ENCODE measurements around the gene SPSB4. TPM values are rescaled to one million over a fixed set of nuclear protein-coding genes. Genes with fewer than 3 reads are reported as not detected.
A peak's percentile ranks its signal among the peaks of the same experiment; 100 is the strongest.

The SPSB4 gene
- total RNA-seq, 4 donors from 2014 or later, result 3.5 TPM; not detected in 3

DNA sequence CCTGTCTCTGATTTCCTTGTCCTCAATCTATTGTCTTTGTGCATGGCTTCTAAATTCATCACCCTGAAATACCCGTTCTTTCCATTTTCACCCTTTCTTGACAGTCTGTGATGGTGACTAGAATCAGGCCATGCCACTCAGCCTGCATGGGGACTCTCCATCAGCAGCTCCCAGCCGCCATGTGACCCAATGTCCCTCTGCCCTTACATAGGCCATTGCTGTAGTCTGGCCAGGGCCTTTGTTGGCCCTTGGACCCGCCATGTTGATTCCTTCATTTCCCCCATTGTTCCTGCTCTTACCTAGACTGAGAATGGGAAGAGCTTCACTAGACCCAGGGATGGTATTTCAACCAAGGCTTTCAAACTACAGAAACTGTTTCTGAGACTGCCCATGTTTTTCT, 45.8 kb downstream of the SPSB4 start:
- DNase-seq, result peak in 1 of 2 donors; percentile 3
- intact Hi-C loops (cut with DNase I; ENCODE audit: low total_unique reads), result no loop called here
- H3K27me3 ChIP-seq, result no peaks in the 10 kb centered on the region
- no peak overlapping the region for H3K4me3 ChIP-seq
- no peaks in the 10 kb centered on the region for H3K4me1 ChIP-seq
- TF ChIP-seq, protein P1, sequence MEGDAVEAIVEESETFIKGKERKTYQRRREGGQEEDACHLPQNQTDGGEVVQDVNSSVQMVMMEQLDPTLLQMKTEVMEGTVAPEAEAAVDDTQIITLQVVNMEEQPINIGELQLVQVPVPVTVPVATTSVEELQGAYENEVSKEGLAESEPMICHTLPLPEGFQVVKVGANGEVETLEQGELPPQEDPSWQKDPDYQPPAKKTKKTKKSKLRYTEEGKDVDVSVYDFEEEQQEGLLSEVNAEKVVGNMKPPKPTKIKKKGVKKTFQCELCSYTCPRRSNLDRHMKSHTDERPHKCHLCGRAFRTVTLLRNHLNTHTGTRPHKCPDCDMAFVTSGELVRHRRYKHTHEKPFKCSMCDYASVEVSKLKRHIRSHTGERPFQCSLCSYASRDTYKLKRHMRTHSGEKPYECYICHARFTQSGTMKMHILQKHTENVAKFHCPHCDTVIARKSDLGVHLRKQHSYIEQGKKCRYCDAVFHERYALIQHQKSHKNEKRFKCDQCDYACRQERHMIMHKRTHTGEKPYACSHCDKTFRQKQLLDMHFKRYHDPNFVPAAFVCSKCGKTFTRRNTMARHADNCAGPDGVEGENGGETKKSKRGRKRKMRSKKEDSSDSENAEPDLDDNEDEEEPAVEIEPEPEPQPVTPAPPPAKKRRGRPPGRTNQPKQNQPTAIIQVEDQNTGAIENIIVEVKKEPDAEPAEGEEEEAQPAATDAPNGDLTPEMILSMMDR (IDR thresholded peaks at IDR 0.05), result no peak
- no peak for TF ChIP-seq POLR2A (IDR thresholded peaks at IDR 0.05)
- H3K9me3 ChIP-seq, result no peaks in the 10 kb centered on the region
- no peaks in the 10 kb centered on the region for H3K36me3 ChIP-seq
- H3K27ac ChIP-seq, result no peak overlapping the region

- no peaks in the 10 kb centered on the region for H3K27me3 ChIP-seq
- intact Hi-C loops (cut with DNase I; ENCODE audit: low total_unique reads), result no loop called here
- TF ChIP-seq, protein P1 (IDR thresholded peaks at IDR 0.05), result no peak
- no peak for TF ChIP-seq POLR2A (IDR thresholded peaks at IDR 0.05)
Observed at GRCh38 chr3:141100112-141100511, 49.0 kb downstream of the SPSB4 start.

GRCh38 chr3:141100531-141101320, 49.6 kb downstream of the SPSB4 start:
- DNase-seq, result peak in 1 of 2 donors; percentile 6
- H3K4me1 ChIP-seq, result no peaks in the 10 kb centered on the region

More at GRCh38 chr3:141100112-141100511, 49.0 kb downstream of the SPSB4 start:
- H3K27ac ChIP-seq, result no peak overlapping the region
- H3K4me3 ChIP-seq, result no peak overlapping the region
- no peaks in the 10 kb centered on the region for H3K4me1 ChIP-seq
- H3K36me3 ChIP-seq, result no peaks in the 10 kb centered on the region
- DNase-seq, result no peak
- H3K9me3 ChIP-seq, result no peaks in the 10 kb centered on the region

DNA sequence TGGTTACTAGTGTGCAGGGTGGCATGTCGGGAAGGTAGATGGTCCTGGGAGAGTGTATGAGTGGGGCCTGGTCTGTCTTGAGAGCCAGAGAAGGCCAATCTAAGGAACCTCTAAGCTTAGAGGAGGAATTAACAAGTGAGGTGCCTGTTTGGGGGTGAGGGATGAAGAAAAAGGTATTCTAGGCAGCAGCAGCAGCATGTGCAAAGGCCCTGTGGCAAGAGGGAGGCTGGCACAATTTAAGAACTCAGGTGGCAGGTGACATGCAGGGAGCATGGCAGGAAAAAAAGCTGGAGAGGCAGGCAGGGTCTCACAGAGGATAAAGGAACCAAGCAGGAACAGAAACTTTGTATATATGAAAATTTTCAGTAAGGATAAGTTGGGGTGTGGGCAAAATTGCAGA, 51.2 kb downstream of the SPSB4 start:
- intact Hi-C loops (cut with DNase I; ENCODE audit: low total_unique reads), result no loop called here
- no peak for TF ChIP-seq POLR2A (IDR thresholded peaks at IDR 0.05)
- TF ChIP-seq, protein P1 (IDR thresholded peaks at IDR 0.05), result no peak
- no peaks in the 10 kb centered on the region for H3K4me1 ChIP-seq

More at GRCh38 chr3:141100531-141101320, 49.6 kb downstream of the SPSB4 start:
- intact Hi-C loops (cut with DNase I; ENCODE audit: low total_unique reads), result no loop called here
- H3K36me3 ChIP-seq, result no peaks in the 10 kb centered on the region
- H3K9me3 ChIP-seq, result no peaks in the 10 kb centered on the region
- no peak for TF ChIP-seq POLR2A (IDR thresholded peaks at IDR 0.05)
- TF ChIP-seq, protein P1 (IDR thresholded peaks at IDR 0.05), result no peak
- H3K27ac ChIP-seq, result no peak overlapping the region
- H3K27me3 ChIP-seq, result no peaks in the 10 kb centered on the region
- H3K4me3 ChIP-seq, result no peak overlapping the region

GRCh38 chr3:141103067-141103466, 51.9 kb downstream of the SPSB4 start:
- Histone ChIP-seq H3K36me3 (no peaks in the 10 kb centered on the region), H3K9me3 (no peaks in the 10 kb centered on the region), H3K4me3 (no peak overlapping the region), H3K27ac (no peak overlapping the region), H3K27me3 (no peaks in the 10 kb centered on the region), H3K4me1 (no peaks in the 10 kb centered on the region)
- no peak for TF ChIP-seq POLR2A (IDR thresholded peaks at IDR 0.05)
- TF ChIP-seq, protein P1 (IDR thresholded peaks at IDR 0.05), result no peak
- DNase-seq, result peak in 1 of 2 donors; percentile 4
- intact Hi-C loops (cut with DNase I; ENCODE audit: low total_unique reads), result no loop called here

More for the DNA sequence above, 51.2 kb downstream of the SPSB4 start:
- peak in 1 of 2 donors; percentile 2 for DNase-seq
- H3K9me3 ChIP-seq, result no peaks in the 10 kb centered on the region
- H3K27ac ChIP-seq, result no peak overlapping the region
- no peak overlapping the region for H3K4me3 ChIP-seq
- H3K36me3 ChIP-seq, result no peaks in the 10 kb centered on the region
- no peaks in the 10 kb centered on the region for H3K27me3 ChIP-seq

Data from uterus (tissue), 4 donors.